C4-2B (cell line): ENCODE results near the gene PRR36.

Source experiments
- H3K27ac ChIP-seq: fragments of 450-650 bp; 2 replicates; pipeline ENCODE4 v1.5.1; 2017
- ZFX ChIP-seq: fragments of 450-650 bp; IDR thresholded peaks from 2 replicates; pipeline ENCODE4 v1.6.1; 2017
- TF ChIP-seq, protein P1 (sequence below): fragments of 450-650 bp; conservative IDR thresholded peaks from 2 replicates; pipeline ENCODE4 v1.5.1; 2017; ENCODE audit warnings: mild to moderate bottlenecking

The PRR36 gene

DNA sequence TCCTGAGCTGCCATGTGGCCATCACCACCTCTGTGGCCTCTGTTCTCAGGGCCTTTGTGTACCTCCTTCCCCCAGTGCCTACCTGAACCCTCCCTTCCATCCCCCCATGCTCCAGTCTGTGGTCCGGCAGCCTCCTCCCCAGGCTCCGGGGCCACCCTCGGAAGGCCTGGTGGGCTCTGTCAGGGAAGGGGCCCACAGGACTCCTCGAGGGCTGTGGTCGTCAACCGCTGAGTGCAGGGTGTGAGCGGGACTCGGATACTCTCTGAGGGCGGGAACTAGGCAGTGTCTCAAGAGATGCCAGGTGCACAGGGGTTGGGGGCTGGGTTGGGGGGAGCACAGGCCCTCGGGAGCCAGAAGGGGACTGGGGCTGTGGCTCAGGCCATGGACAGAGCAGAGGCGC, 33.4 kb upstream of the PRR36 start:
- no peak for TF ChIP-seq ZFX
- TF ChIP-seq, protein P1, sequence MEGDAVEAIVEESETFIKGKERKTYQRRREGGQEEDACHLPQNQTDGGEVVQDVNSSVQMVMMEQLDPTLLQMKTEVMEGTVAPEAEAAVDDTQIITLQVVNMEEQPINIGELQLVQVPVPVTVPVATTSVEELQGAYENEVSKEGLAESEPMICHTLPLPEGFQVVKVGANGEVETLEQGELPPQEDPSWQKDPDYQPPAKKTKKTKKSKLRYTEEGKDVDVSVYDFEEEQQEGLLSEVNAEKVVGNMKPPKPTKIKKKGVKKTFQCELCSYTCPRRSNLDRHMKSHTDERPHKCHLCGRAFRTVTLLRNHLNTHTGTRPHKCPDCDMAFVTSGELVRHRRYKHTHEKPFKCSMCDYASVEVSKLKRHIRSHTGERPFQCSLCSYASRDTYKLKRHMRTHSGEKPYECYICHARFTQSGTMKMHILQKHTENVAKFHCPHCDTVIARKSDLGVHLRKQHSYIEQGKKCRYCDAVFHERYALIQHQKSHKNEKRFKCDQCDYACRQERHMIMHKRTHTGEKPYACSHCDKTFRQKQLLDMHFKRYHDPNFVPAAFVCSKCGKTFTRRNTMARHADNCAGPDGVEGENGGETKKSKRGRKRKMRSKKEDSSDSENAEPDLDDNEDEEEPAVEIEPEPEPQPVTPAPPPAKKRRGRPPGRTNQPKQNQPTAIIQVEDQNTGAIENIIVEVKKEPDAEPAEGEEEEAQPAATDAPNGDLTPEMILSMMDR = no peak
- no peak overlapping the region for H3K27ac ChIP-seq

GRCh38 chr19:7907122-7907521, 32.9 kb upstream of the PRR36 start:
- no peak for TF ChIP-seq ZFX
- TF ChIP-seq, protein P1 = no peak

GRCh38 chr19:7905859-7906258, 31.7 kb upstream of the PRR36 start:
- no peak overlapping the region for H3K27ac ChIP-seq
- TF ChIP-seq, protein P1 = no peak
- TF ChIP-seq ZFX = no peak

More at GRCh38 chr19:7907122-7907521, 32.9 kb upstream of the PRR36 start:
- no peak overlapping the region for H3K27ac ChIP-seq

DNA sequence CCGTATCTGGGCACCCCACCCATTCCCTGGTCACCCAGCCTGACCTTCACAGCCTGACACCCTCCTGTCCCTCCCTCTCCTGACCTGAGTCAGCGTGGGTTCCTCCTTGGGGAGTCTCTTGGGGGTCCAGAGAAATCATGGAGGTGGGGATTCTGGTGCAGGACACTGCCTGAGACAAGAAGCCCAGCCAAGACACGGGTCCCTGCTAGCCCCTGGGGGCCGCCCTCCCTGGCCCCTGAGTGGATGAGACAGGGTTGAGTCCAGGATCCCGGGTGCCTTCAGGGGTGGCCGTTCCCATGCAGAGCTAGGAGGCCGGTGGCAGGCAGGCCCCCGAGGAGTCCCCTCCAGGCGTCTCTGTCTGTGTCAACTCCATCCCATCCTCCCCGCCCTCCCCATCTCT, 31.1 kb upstream of the PRR36 start:
- no peak for TF ChIP-seq ZFX
- TF ChIP-seq, protein P1 = no peak

GRCh38 chr19:7904074-7905020, 30.2 kb upstream of the PRR36 start:
- TF ChIP-seq ZFX = no peak

More for the DNA sequence above, 31.1 kb upstream of the PRR36 start:
- peak overlapping the region; percentile 99 for H3K27ac ChIP-seq

DNA sequence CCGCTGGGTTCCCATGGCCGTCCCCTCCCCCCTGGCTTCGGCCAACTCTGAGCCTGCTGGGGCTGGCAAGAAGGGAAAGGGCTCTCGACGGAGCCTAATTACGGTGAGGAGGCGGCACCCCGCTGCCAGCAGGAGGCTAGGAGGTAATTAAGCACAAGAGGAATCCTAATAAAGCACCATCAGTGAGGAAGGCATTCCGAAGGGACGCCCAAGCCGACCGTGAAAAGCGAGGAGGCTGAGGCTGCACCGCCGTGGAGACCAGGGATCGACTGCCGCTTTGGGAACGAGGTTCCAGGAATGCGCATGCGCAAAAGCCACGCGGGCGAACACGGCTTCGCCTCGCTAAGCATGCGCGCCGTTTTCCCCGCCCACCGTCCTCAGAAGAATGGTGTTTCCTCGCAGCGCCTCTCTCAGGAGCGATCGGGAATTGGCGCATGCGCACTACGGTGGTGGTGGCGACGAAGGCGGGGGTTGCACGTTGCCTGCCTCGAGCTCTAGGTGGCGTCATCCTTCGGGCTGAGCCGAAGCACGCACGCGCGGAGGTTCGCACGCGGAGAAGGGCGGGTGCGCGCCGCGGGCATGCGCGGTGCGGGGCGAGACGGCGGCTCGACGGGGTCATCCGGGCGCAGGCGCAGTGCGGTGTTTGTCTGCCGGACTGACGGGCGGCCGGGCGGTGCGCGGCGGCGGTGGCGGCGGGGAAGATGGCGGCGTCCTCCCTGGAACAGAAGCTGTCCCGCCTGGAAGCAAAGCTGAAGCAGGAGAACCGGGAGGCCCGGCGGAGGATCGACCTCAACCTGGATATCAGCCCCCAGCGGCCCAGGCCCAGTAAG, 29.3 kb upstream of the PRR36 start, which contains the start of gene MAP2K7:
Gene MAP2K7, plus strand, starts transcription at position 634 of the 830 bp plus-strand sequence. Its CDS starts 68 bp downstream, at position 702.
- peak within 1 kb of the TSS; percentile 99 for H3K27ac ChIP-seq
- TF ChIP-seq, protein P1 = peak; percentile 94
- no peak for TF ChIP-seq ZFX

More at GRCh38 chr19:7904074-7905020, 30.2 kb upstream of the PRR36 start:
- peak overlapping the region; percentile 99 for H3K27ac ChIP-seq

- no peak for TF ChIP-seq ZFX
- H3K27ac ChIP-seq = peak overlapping the region; percentile 99
Observed at GRCh38 chr19:7902796-7903243, 28.6 kb upstream of the PRR36 start.

- TF ChIP-seq, protein P1 = no peak
- TF ChIP-seq ZFX = no peak
- H3K27ac ChIP-seq = no peak overlapping the region
Observed at GRCh38 chr19:7901337-7901736, 27.1 kb upstream of the PRR36 start.
